ENCODE results near the gene LGALSL.

Gene LGALSL

DNA sequence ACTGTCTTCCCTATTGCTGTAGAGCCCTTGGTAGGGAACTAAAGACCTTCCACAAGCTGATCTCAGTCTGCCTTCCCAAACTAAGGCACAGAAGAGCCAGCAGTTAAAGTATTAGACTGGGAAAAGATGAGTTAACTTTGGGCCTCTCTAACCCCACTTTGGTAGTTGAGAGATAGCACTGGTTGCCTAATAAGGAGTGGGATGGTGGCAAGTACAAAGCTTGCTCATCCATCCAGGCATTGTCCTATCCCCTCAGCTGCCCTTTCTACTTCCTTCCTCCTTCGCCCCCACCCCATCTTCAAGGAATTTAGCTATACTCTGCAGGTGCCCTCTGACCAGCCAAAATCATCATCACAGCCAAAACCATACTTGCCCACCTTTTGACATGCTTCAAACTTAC lies 48.0 kb downstream of the LGALSL start:
- no peaks in the 10 kb centered on the region for H3K36me3 ChIP-seq (ENCODE audit: control insufficient read depth, insufficient read depth, low read length)
- TF ChIP-seq, protein P1, sequence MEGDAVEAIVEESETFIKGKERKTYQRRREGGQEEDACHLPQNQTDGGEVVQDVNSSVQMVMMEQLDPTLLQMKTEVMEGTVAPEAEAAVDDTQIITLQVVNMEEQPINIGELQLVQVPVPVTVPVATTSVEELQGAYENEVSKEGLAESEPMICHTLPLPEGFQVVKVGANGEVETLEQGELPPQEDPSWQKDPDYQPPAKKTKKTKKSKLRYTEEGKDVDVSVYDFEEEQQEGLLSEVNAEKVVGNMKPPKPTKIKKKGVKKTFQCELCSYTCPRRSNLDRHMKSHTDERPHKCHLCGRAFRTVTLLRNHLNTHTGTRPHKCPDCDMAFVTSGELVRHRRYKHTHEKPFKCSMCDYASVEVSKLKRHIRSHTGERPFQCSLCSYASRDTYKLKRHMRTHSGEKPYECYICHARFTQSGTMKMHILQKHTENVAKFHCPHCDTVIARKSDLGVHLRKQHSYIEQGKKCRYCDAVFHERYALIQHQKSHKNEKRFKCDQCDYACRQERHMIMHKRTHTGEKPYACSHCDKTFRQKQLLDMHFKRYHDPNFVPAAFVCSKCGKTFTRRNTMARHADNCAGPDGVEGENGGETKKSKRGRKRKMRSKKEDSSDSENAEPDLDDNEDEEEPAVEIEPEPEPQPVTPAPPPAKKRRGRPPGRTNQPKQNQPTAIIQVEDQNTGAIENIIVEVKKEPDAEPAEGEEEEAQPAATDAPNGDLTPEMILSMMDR (IDR thresholded peaks at IDR 0.05; ENCODE audit: insufficient read depth, low read length, poor library complexity, severe bottlenecking), result no peak
- no peak for DNase-seq (ENCODE audit: extremely low read depth, insufficient read length)
- H3K4me3 ChIP-seq (replicated peaks; ENCODE audit: low read depth, low read length), result no peak overlapping the region
- H3K27me3 ChIP-seq (replicated peaks; ENCODE audit: control insufficient read depth, insufficient read depth, low read length), result no peaks in the 10 kb centered on the region; the same call in none of the 2 replicates

DNA sequence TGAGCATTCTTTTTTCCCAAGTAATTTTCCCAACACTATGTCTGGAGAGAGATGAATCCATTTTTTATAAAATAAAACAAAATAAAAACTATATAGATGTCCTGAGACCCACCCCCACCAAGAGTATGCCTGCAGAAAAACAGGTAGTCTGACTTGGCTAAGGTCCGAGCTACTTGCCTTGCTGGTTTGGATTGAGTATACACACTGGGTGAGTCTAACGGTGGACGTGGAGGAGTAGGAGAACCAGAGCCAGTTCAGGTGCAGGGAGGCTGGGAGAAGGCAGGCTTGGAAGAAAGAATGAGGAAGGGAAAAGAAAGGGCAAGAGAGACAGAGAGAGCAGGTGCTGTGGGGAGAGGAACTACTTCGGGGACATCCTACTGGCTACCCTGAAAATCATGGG lies 48.9 kb downstream of the LGALSL start:
- TF ChIP-seq, protein P1 (IDR thresholded peaks at IDR 0.05; ENCODE audit: insufficient read depth, low read length, poor library complexity, severe bottlenecking), result no peak
- Histone ChIP-seq H3K36me3 (ENCODE audit: control insufficient read depth, insufficient read depth, low read length) (no peaks in the 10 kb centered on the region), H3K4me3 (replicated peaks; ENCODE audit: low read depth, low read length) (no peak overlapping the region), H3K27me3 (replicated peaks; ENCODE audit: control insufficient read depth, insufficient read depth, low read length) (no peaks in the 10 kb centered on the region; the same call in 1 of the 2 replicates)
- no peak for DNase-seq (ENCODE audit: extremely low read depth, insufficient read length)

DNA sequence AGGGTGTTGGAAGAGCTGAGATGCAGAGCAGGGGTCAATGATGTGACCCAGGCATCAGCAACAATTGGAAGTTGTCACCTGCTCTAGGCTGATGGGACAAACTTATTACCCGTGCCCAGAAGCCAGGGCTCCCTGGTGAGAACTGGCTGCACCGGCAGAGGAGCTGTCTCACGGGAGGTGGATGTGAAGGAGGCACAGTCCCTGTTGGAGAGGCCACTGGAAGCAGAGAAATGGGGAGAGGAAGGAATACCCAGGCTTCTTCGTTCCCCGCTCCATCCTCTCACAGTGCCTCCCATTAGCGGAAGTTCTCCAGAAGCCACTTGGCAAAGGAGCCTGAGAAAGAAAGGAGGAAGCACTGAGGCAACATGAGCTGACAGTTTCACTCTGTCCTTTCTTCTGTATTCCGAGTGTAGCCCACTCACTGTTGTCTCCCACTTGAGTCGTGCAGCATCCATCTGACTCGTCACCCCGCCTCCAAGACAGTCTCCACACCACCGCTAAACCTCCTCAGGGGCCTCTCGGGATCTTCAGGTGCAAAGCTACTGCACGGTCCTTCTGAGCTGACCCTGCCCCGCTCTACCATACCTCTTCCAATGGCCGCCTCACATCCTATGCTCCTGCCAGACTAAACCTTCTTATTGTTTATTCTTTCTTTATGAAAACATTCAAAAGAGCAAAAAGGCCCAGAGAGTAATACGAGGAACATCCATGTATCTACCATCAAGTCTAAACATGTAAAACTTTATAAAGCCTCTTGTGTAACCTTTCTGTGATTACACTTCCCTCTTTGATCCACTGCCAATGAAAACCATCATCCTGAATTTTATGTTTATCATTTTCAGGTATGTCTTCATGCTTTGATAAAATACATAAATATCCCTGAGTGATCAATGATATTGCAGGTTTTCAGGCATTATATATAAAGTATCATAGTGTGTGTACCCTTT lies 51.1 kb downstream of the LGALSL start:
- TF ChIP-seq, protein P1 (IDR thresholded peaks at IDR 0.05; ENCODE audit: insufficient read depth, low read length, poor library complexity, severe bottlenecking), result no peak
- H3K27me3 ChIP-seq (replicated peaks; ENCODE audit: control insufficient read depth, insufficient read depth, low read length), result no peaks in the 10 kb centered on the region; the same call in 1 of the 2 replicates
- H3K36me3 ChIP-seq (ENCODE audit: control insufficient read depth, insufficient read depth, low read length), result no peaks in the 10 kb centered on the region
- no peak for DNase-seq (ENCODE audit: extremely low read depth, insufficient read length)
- no peak overlapping the region for H3K4me3 ChIP-seq (replicated peaks; ENCODE audit: low read depth, low read length)

DNA sequence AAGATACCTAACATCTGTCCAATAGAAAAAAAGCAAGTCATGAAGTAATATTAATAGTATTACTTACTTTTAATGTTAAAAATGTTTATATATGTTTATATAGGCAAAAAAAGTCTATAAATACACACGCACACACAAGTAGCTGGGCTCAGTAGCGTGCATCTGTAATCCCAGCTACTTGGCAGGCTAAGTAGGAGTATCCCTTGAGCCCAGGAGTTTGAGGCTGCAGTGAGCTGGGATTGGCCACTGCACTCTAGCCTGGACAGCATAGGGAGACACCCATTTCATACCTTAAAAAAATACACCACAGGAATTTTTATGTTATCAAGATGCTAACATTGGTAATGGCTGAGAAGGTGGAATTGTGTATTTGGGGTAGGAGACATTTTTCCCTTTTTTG lies 52.7 kb downstream of the LGALSL start:
- DNase-seq (ENCODE audit: extremely low read depth, insufficient read length), result no peak
- TF ChIP-seq, protein P1 (IDR thresholded peaks at IDR 0.05; ENCODE audit: insufficient read depth, low read length, poor library complexity, severe bottlenecking), result no peak
- H3K27me3 ChIP-seq (replicated peaks; ENCODE audit: control insufficient read depth, insufficient read depth, low read length), result no peaks in the 10 kb centered on the region
- H3K36me3 ChIP-seq (ENCODE audit: control insufficient read depth, insufficient read depth, low read length), result no peaks in the 10 kb centered on the region
- H3K4me3 ChIP-seq (replicated peaks; ENCODE audit: low read depth, low read length), result no peak overlapping the region

Data from GM06990 (cell line).